Esophagus squamous epithelium (tissue), 4 donors: Measurements from ENCODE around the gene PRICKLE3.

Source experiments
- POLR2A ChIP-seq, 4 donors: fragments of 450-650 bp; IDR thresholded peaks; one replicate each; pipeline ENCODE4 v1.6.1; 2017; ENCODE audit warnings: antibody characterized with exemption in 4 of 4, mild to moderate bottlenecking in 4 of 4, moderate library complexity in 3 of 4
- TF ChIP-seq, protein P1 (sequence below), 6 experiments: fragments of 450-650 bp in 4 of 6; fragments of 200-600 bp in 2 of 6; sonication (generic) in 2 of 6; IDR thresholded peaks; one replicate each; pipeline ENCODE4 v1.5.1; 2016 to 2019; ENCODE audit warnings: antibody characterized with exemption in 6 of 6, mild to moderate bottlenecking in 4 of 6, moderate library complexity in 4 of 6

DNA sequence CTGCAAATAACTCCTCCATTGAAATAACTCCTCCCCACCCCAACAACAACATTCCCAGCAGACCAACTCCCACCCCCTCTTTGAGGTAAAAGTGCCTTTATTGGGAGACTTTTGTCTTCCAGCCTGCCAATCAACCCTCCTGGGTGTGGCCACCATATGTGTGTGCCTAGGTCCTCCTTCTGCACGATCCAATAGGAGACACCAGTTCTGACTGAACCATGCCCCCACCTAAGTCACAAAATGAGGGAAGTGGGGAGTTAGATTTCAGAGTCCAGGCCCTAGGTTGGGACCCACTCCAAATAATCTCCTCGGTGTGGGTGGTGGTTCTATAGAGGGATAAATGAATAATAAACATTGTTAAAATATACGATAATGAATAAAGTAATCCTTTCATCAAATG, 11.4 kb downstream of the PRICKLE3 start:
- TF ChIP-seq, protein P1, sequence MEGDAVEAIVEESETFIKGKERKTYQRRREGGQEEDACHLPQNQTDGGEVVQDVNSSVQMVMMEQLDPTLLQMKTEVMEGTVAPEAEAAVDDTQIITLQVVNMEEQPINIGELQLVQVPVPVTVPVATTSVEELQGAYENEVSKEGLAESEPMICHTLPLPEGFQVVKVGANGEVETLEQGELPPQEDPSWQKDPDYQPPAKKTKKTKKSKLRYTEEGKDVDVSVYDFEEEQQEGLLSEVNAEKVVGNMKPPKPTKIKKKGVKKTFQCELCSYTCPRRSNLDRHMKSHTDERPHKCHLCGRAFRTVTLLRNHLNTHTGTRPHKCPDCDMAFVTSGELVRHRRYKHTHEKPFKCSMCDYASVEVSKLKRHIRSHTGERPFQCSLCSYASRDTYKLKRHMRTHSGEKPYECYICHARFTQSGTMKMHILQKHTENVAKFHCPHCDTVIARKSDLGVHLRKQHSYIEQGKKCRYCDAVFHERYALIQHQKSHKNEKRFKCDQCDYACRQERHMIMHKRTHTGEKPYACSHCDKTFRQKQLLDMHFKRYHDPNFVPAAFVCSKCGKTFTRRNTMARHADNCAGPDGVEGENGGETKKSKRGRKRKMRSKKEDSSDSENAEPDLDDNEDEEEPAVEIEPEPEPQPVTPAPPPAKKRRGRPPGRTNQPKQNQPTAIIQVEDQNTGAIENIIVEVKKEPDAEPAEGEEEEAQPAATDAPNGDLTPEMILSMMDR (IDR thresholded peaks at IDR 0.05), result no peak
- no peak for TF ChIP-seq POLR2A (IDR thresholded peaks at IDR 0.05)
